ENCODE measurements around the gene PRKRA.

The PRKRA gene

GRCh38 chr2:178412047-178412446 lies 38.9 kb downstream of the PRKRA start:
- Histone ChIP-seq H3K27me3 (ENCODE audit: control insufficient read depth, insufficient read depth, low read length) (no peaks in the 10 kb centered on the region), H3K9ac (ENCODE audit: low read depth, low read length) (no peak overlapping the region), H3K4me2 (ENCODE audit: low read length) (no peak overlapping the region), H3K36me3 (ENCODE audit: insufficient read depth, low read length) (no peaks in the 10 kb centered on the region), H3K4me3 (ENCODE audit: low read length) (no peak overlapping the region), H3K9me3 (replicated peaks; ENCODE audit: low read length) (no peaks in the 10 kb centered on the region), H3K4me1 (ENCODE audit: control insufficient read depth, insufficient read depth, low read length) (peaks cover 4% of the 10 kb centered on the region)

- Histone ChIP-seq H3K4me2 (ENCODE audit: low read length) (no peak overlapping the region), H3K9ac (ENCODE audit: low read depth, low read length) (no peak overlapping the region), H3K36me3 (ENCODE audit: insufficient read depth, low read length) (no peaks in the 10 kb centered on the region), H3K4me1 (ENCODE audit: control insufficient read depth, insufficient read depth, low read length) (peaks cover 7% of the 10 kb centered on the region), H3K9me3 (replicated peaks; ENCODE audit: low read length) (no peaks in the 10 kb centered on the region), H3K4me3 (ENCODE audit: low read length) (no peak overlapping the region), H3K27me3 (ENCODE audit: control insufficient read depth, insufficient read depth, low read length) (no peaks in the 10 kb centered on the region)
Observed at GRCh38 chr2:178409261-178409660, 41.7 kb downstream of the PRKRA start.

DNA sequence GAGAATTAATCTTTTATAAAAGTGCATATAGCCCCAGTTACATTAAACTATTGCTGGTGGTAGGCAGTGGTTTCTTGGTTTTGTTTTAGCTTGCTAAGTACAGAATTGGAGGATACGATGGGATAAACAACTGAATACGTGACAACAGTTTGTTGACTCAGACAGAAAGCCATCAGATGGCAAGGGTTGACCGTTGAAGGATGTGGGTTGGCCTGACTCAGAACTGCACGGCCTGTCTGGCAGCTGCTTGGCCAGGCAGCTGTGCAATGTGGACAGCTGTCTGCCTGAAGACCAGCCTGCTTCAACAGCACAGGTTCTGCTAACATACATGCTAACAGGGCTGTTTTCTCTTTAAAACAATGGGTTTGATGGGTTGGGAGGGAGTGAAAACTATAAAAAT lies 46.6 kb downstream of the PRKRA start:
- Histone ChIP-seq H3K9ac (ENCODE audit: low read depth, low read length) (peak overlapping the region; percentile 44), H3K36me3 (ENCODE audit: insufficient read depth, low read length) (no peaks in the 10 kb centered on the region), H3K27me3 (ENCODE audit: control insufficient read depth, insufficient read depth, low read length) (no peaks in the 10 kb centered on the region), H3K9me3 (replicated peaks; ENCODE audit: low read length) (no peaks in the 10 kb centered on the region), H3K4me1 (ENCODE audit: control insufficient read depth, insufficient read depth, low read length) (peaks cover 18% of the 10 kb centered on the region), H3K4me3 (ENCODE audit: low read length) (peak overlapping the region; percentile 8), H3K4me2 (ENCODE audit: low read length) (peak overlapping the region; percentile 65)

- Histone ChIP-seq H3K9ac (ENCODE audit: low read depth, low read length) (peak overlapping the region; percentile 44), H3K36me3 (ENCODE audit: insufficient read depth, low read length) (no peaks in the 10 kb centered on the region), H3K4me1 (ENCODE audit: control insufficient read depth, insufficient read depth, low read length) (peaks cover 18% of the 10 kb centered on the region), H3K9me3 (replicated peaks; ENCODE audit: low read length) (no peaks in the 10 kb centered on the region), H3K4me3 (ENCODE audit: low read length) (peak overlapping the region; percentile 8), H3K4me2 (ENCODE audit: low read length) (peak overlapping the region; percentile 65), H3K27me3 (ENCODE audit: control insufficient read depth, insufficient read depth, low read length) (no peaks in the 10 kb centered on the region)
Observed at GRCh38 chr2:178403671-178404306, 47.2 kb downstream of the PRKRA start.

- Histone ChIP-seq H3K36me3 (ENCODE audit: insufficient read depth, low read length) (no peaks in the 10 kb centered on the region), H3K4me3 (ENCODE audit: low read length) (no peak overlapping the region), H3K9ac (ENCODE audit: low read depth, low read length) (no peak overlapping the region), H3K27me3 (ENCODE audit: control insufficient read depth, insufficient read depth, low read length) (no peaks in the 10 kb centered on the region), H3K4me2 (ENCODE audit: low read length) (no peak overlapping the region), H3K4me1 (ENCODE audit: control insufficient read depth, insufficient read depth, low read length) (peaks cover 18% of the 10 kb centered on the region), H3K9me3 (replicated peaks; ENCODE audit: low read length) (no peaks in the 10 kb centered on the region)
Observed at GRCh38 chr2:178401994-178402437, 49.0 kb downstream of the PRKRA start.

DNA sequence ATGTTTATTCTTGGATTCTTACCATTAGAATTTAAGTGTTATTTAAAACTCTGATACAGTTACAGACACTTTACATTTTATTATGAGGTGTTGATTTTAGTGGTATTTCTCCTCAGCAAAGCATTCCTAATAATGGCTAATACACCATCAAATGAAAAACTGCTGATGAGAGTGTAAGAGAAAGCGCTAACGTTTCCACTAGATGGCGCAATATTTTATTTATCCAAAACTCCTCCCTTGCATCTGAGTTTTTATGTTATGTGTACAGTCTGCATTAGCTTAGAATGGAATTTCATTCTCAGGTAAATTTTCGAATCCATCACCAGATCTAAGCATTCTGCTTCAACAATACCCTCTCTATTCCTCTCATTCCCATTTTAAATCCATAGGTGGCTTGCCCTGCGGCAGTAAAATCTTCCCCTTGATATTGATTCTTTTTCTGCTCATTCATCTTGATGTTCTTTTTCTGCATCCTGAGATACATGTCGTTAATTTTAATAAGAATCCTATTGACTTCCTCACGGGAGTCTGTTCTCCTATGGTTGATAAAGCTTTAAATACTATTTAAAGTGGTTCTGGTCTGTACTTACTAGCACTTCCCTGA lies 53.9 kb downstream of the PRKRA start:
- Histone ChIP-seq H3K4me2 (ENCODE audit: low read length) (no peak overlapping the region), H3K36me3 (ENCODE audit: insufficient read depth, low read length) (no peaks in the 10 kb centered on the region), H3K4me1 (ENCODE audit: control insufficient read depth, insufficient read depth, low read length) (peaks cover 4% of the 10 kb centered on the region), H3K27me3 (ENCODE audit: control insufficient read depth, insufficient read depth, low read length) (no peaks in the 10 kb centered on the region), H3K9ac (ENCODE audit: low read depth, low read length) (no peak overlapping the region), H3K4me3 (ENCODE audit: low read length) (no peak overlapping the region), H3K9me3 (replicated peaks; ENCODE audit: low read length) (no peaks in the 10 kb centered on the region)

GRCh38 chr2:178395941-178396570 lies 54.9 kb downstream of the PRKRA start:
- Histone ChIP-seq H3K36me3 (ENCODE audit: insufficient read depth, low read length) (no peaks in the 10 kb centered on the region), H3K4me1 (ENCODE audit: control insufficient read depth, insufficient read depth, low read length) (peaks cover 6% of the 10 kb centered on the region), H3K4me2 (ENCODE audit: low read length) (no peak overlapping the region), H3K9me3 (replicated peaks; ENCODE audit: low read length) (no peaks in the 10 kb centered on the region), H3K4me3 (ENCODE audit: low read length) (no peak overlapping the region), H3K9ac (ENCODE audit: low read depth, low read length) (no peak overlapping the region), H3K27me3 (ENCODE audit: control insufficient read depth, insufficient read depth, low read length) (no peaks in the 10 kb centered on the region)

- Histone ChIP-seq H3K9me3 (replicated peaks; ENCODE audit: low read length) (no peaks in the 10 kb centered on the region), H3K27me3 (ENCODE audit: control insufficient read depth, insufficient read depth, low read length) (no peaks in the 10 kb centered on the region), H3K36me3 (ENCODE audit: insufficient read depth, low read length) (no peaks in the 10 kb centered on the region), H3K4me2 (ENCODE audit: low read length) (no peak overlapping the region), H3K9ac (ENCODE audit: low read depth, low read length) (no peak overlapping the region), H3K4me3 (ENCODE audit: low read length) (no peak overlapping the region), H3K4me1 (ENCODE audit: control insufficient read depth, insufficient read depth, low read length) (peaks cover 6% of the 10 kb centered on the region)
Observed at GRCh38 chr2:178395295-178395694, 55.7 kb downstream of the PRKRA start.

GRCh38 chr2:178394859-178395258 lies 56.1 kb downstream of the PRKRA start:
- H3K4me3 ChIP-seq (ENCODE audit: low read length), result no peak overlapping the region
- H3K4me2 ChIP-seq (ENCODE audit: low read length), result no peak overlapping the region

GRCh38 chr2:178392215-178392614 lies 58.8 kb downstream of the PRKRA start:
- Histone ChIP-seq H3K4me1 (ENCODE audit: control insufficient read depth, insufficient read depth, low read length) (peaks cover 6% of the 10 kb centered on the region), H3K9me3 (replicated peaks; ENCODE audit: low read length) (no peaks in the 10 kb centered on the region), H3K27me3 (ENCODE audit: control insufficient read depth, insufficient read depth, low read length) (no peaks in the 10 kb centered on the region), H3K4me2 (ENCODE audit: low read length) (no peak overlapping the region), H3K36me3 (ENCODE audit: insufficient read depth, low read length) (no peaks in the 10 kb centered on the region), H3K4me3 (ENCODE audit: low read length) (no peak overlapping the region), H3K9ac (ENCODE audit: low read depth, low read length) (no peak overlapping the region)

More at GRCh38 chr2:178394859-178395258, 56.1 kb downstream of the PRKRA start:
- no peak overlapping the region for H3K9ac ChIP-seq (ENCODE audit: low read depth, low read length)
- H3K4me1 ChIP-seq (ENCODE audit: control insufficient read depth, insufficient read depth, low read length), result peaks cover 6% of the 10 kb centered on the region
- H3K27me3 ChIP-seq (ENCODE audit: control insufficient read depth, insufficient read depth, low read length), result no peaks in the 10 kb centered on the region
- no peaks in the 10 kb centered on the region for H3K36me3 ChIP-seq (ENCODE audit: insufficient read depth, low read length)
- H3K9me3 ChIP-seq (replicated peaks; ENCODE audit: low read length), result no peaks in the 10 kb centered on the region

DNA sequence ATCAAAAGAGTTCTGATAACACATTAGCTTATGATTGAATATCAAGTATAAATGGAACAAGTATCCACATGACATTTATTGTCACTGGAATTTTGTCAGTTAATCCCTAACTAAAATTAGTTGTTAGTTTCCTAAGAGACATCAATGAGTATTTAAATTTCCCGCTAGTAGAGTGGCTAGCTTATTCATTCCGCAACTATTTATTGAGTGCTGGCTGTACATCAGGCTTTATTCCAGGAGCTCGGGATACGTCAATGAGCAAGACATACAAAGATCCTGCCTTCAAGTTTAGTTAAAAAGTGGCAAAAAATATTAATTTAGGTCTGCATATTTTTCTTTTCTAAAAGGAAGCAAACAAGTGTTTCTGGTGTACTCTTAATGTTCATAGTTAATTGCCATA lies 59.3 kb downstream of the PRKRA start:
- Histone ChIP-seq H3K27me3 (ENCODE audit: control insufficient read depth, insufficient read depth, low read length) (no peaks in the 10 kb centered on the region), H3K36me3 (ENCODE audit: insufficient read depth, low read length) (no peaks in the 10 kb centered on the region), H3K4me2 (ENCODE audit: low read length) (no peak overlapping the region), H3K4me3 (ENCODE audit: low read length) (no peak overlapping the region), H3K4me1 (ENCODE audit: control insufficient read depth, insufficient read depth, low read length) (peaks cover 6% of the 10 kb centered on the region), H3K9ac (ENCODE audit: low read depth, low read length) (no peak overlapping the region), H3K9me3 (replicated peaks; ENCODE audit: low read length) (no peaks in the 10 kb centered on the region)

Data from skeletal muscle satellite cell (primary cell).